DND-41 (cell line): ENCODE results near the gene ZSCAN12.

ENCODE experiments used
- EZH2 ChIP-seq: IDR thresholded peaks from 3 replicates; pipeline ENCODE4 v1.6.1; 2012; ENCODE audit warnings: borderline replicate concordance, low read depth, mild to moderate bottlenecking, moderate library complexity, low read length, inconsistent platforms; ENCODE audit not compliant: severe bottlenecking
- TF ChIP-seq, protein P1 (sequence below): IDR thresholded peaks from 2 replicates; pipeline ENCODE4 v1.5.1; 2012; ENCODE audit warnings: borderline replicate concordance, low read length, moderate library complexity, mild to moderate bottlenecking; ENCODE audit not compliant: poor library complexity, severe bottlenecking; ENCODE audit errors: extremely low read depth

DNA sequence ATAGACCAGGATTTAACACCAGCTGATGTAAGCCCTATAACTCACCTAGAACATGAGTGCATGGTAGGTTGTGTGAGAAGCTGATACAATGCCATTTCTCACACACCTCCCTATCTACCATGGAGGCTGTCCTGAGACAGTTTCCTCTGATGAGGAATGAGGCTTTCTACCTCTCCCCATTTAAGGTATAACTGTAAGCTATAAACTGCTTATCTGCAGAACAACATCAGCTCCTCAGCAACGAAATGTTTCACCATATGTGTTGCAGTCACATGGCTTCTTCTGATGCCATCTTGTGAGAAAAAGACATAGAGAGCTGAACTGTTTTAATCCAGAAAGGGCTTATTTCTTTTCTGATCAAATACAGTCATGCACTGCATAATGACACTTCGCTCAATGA, 29.1 kb downstream of the ZSCAN12 start:
- TF ChIP-seq, protein P1, sequence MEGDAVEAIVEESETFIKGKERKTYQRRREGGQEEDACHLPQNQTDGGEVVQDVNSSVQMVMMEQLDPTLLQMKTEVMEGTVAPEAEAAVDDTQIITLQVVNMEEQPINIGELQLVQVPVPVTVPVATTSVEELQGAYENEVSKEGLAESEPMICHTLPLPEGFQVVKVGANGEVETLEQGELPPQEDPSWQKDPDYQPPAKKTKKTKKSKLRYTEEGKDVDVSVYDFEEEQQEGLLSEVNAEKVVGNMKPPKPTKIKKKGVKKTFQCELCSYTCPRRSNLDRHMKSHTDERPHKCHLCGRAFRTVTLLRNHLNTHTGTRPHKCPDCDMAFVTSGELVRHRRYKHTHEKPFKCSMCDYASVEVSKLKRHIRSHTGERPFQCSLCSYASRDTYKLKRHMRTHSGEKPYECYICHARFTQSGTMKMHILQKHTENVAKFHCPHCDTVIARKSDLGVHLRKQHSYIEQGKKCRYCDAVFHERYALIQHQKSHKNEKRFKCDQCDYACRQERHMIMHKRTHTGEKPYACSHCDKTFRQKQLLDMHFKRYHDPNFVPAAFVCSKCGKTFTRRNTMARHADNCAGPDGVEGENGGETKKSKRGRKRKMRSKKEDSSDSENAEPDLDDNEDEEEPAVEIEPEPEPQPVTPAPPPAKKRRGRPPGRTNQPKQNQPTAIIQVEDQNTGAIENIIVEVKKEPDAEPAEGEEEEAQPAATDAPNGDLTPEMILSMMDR, result no peak
- TF ChIP-seq EZH2, result no peak
